ENCODE results near the gene APH1B.
"Not testable (repeated sequence)": the region's sequence is repeated elsewhere in the genome, so short reads cannot be mapped to it uniquely, and the experiment has no call there.

Gene APH1B

DNA sequence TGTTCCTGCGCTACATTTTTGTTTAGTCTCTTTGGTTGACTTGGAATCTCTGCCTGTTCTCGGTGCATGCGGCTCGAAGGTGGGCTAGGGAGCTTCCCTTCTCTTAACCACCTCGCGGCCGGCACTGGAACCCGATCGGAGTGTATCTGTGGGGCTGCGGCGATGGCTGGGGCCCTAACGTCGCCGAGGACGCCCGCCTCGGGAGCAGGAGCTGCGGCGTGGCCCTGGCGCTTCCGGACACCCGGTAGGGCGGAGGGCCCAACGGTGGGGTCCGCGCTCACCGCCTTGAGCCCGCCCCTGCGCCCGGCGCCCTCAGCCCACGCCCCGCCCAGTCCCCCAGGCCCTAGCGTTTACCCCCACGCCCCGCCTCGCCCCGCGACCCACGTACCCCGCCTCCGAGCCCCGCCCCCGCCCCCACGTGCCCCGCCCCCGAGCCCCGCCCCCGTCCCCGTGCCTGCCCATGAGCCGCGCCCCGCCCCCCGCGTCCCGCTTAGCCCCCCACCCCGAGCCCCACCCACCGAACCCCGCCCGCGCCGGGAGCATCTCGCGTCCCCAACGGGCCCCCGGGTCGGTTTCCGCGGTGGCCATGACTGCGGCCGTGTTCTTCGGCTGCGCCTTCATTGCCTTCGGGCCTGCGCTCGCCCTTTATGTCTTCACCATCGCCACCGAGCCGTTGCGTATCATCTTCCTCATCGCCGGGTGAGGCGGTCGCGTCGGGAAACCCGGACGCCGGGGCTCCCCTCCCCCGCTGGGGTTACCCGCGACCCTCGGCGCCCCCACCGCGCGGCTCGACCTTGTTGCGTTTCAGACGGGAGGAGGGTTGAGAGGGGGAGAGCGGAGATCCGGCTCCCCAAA lies at the start of gene APH1B:
APH1B (plus strand) TSS at position 568 of the 855 bp plus-strand sequence; CDS start at position 587, 19 bp downstream.
- peak; percentile 40 for DNase-seq (ENCODE audit: low read depth)

- no peak for DNase-seq (ENCODE audit: low read depth)
Observed at GRCh38 chr15:63227689-63228088, 49.7 kb upstream of the APH1B start.

GRCh38 chr15:63231206-63231605 lies 46.2 kb upstream of the APH1B start:
- no peak for DNase-seq (ENCODE audit: low read depth)

DNA sequence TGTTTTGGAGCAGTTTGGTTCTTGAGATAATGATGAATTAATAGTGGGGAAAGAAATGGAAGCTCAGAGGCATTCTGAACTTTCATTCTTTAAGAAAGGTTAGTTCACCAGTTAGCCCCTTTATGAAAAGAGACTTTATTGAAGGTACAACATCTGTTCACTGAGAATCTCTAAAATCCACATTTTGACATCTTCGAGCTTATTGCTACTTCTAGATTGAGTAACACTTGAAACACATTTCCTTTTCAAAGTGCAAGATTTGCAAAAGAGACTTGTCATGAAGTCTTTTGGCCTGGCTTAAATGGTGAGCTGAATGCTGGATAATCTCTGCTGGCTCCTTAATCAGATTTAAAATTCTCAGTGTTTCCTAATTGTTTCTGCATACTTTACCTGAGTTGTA lies 45.7 kb upstream of the APH1B start:
- DNase-seq (ENCODE audit: low read depth), result no peak

- DNase-seq (ENCODE audit: low read depth), result no peak
Observed at GRCh38 chr15:63232405-63232804, 45.0 kb upstream of the APH1B start.

DNA sequence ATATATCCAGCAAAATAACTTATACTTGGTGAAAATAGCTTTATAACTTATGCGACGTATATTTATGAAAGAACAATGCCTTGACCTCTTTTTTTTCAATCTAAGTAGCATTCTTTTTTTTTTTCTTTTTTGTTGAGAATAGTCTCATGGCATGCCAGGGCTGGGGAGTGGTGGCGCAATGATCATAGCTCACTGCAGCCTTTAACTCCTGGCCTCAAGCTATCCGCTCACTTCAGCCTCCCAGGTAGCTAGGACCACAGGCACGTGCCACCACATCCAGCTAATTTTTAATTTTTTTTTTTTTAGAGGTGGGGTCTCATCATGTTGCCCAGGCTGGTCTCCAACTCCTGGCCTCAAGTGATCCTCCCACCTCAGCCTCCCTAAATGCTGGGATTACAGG lies 44.5 kb upstream of the APH1B start:
- DNase-seq (ENCODE audit: low read depth), result no peak

GRCh38 chr15:63233667-63234423 lies 43.6 kb upstream of the APH1B start:
- DNase-seq (ENCODE audit: low read depth), result no peak

GRCh38 chr15:63234451-63234870 lies 42.9 kb upstream of the APH1B start:
- no peak for DNase-seq (ENCODE audit: low read depth)

DNA sequence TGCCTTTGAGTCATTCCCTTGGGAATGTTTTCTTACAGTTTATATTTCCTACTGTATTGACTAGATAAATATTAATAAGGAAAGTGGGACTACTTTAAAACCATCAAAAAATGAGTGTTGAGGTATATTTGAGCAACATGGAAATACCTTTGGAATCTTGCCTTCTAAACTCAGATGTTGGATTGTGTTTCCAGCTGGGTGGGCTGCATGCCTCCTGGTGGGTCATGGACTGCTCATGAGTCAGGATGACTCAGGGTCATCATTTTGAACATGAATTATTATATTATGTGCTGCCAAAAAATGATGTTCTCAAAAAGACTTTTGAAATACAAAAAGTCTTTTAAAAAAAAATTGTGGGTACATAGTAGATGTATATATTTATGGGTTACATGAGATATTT lies 41.1 kb upstream of the APH1B start:
- DNase-seq (ENCODE audit: low read depth), result no peak

- not testable (repeated sequence) for DNase-seq (ENCODE audit: low read depth)
Observed at GRCh38 chr15:63237086-63237485, 40.3 kb upstream of the APH1B start.

- DNase-seq (ENCODE audit: low read depth), result no peak
Observed at GRCh38 chr15:63238171-63238570, 39.2 kb upstream of the APH1B start.

DNA sequence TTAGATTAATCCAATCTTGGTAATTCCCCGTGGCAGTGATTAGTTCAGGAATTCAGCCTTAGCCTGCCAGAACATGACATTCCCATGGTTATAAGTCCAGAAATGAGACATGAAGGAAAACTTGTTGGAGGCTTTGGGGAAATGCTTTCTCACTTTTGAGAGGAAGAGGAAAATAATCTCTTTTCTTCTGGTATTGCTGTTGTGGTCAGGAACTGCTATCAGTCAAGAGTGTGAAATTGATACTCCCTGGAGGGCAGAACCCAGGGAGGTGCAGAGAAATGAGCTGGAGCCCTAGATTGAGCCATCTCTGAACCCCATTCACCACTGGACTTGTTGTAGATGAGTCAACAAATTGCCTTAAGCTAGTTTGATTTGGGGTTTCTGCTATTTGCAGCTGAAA lies 38.6 kb upstream of the APH1B start:
- DNase-seq (ENCODE audit: low read depth), result peak; percentile 40

DNA sequence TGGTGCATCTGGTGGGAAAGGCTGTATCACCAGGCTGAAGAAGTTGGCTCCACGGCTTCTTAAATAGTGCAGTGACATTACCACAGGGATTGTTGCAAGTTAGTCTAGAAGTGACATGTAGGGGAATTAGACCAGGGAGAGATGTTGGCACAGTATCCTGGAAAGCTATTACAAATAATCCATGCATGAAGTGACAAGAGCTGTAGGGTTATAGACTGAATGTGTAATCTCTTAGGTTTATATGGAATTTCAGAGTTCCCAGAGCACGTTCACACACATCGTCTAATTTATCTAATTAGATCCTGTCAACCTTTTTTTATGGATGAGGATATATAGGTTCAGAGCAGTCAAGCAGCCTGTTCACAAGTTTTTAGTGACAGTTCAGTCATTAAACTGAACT lies 37.3 kb upstream of the APH1B start:
- no peak for DNase-seq (ENCODE audit: low read depth)

DNA sequence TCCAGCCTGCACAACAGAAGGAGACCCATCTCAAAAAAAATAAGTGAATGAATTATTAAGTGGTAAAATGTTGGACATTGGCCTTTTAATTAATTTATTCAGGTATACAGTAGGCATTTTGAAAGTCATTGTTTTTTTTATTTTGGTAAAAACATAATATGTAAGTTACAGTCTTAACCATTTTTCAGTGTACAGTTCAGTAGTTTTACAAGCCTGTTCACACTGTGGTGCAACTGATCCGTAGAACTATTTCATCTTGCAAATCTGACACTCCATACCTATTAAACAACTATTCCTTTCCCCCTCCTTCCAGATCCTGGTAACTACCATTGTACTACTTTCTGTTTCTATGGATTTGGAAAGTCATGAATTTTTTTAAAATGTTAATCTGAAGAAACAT lies 36.1 kb upstream of the APH1B start:
- no peak for DNase-seq (ENCODE audit: low read depth)

DNA sequence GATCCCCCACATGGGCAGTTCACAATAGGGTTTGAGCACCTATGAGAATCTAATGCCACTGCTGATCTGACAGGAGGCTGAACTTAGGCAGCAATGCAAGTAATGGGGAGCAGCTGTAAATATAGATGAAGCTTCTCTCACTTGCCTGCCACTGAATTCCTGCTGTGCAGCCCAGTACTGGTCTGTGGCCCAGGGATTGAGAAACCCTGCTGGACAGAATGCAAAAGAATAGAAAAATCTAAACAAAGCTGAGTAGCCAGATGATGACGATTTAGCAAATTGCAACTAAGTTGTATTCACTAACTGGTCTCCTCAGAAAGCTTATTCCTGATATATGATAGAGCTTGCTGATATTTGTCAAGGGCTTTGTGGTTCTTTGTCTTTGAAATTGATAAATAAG lies 34.3 kb upstream of the APH1B start:
- DNase-seq (ENCODE audit: low read depth), result peak; percentile 64

DNA sequence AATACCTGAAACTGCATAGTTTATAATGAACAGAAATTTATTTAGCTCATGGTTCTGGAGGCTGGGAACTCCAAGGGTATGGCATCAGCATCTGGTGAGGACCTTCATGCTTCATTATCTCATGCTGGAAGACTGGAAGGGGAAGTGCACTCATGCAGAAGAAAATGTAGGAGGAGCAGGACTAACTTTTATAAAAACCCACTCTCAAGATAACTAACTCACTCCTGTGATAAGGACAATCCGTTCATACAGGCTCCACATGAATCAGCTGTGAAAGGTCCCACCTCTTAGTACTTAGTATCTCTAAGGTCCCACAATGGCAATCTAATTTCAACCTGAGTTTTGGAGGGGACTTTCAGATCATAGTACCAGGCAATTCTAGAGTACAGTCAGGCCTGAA lies 33.6 kb upstream of the APH1B start:
- DNase-seq (ENCODE audit: low read depth), result no peak

- no peak for DNase-seq (ENCODE audit: low read depth)
Observed at GRCh38 chr15:63244399-63244798, 33.0 kb upstream of the APH1B start.

DNA sequence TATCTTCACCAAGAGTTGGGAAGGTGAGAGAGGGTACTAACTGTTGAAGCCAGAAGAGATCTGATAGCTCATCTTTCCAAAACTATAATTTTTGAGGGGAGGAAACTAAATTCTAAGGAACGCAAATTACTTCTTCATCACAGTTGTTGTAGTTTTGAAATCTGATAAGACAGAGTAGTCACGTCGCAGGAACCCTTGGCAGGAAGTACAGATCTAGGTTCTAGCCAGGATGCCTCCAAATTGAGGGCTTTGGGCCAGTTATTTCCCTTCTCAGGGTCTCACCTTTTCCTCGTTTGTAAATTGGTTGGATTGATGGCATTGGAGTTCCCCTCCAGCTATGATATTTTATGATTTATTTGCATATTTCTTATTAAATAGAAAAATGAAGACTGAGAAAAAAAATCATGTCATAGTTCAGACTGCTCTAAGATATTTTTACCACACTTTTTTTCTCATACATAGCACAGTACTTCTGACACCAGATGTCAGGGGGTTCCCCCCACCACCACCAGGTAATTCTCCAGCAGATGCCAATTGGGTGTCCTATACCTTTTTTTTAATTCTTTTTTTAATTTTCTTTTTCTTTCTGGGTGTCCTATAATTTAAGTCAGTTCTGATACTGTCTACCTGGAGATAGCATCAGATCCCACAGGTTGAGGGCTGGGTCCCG lies 32.3 kb upstream of the APH1B start:
- no peak for DNase-seq (ENCODE audit: low read depth)

DNA sequence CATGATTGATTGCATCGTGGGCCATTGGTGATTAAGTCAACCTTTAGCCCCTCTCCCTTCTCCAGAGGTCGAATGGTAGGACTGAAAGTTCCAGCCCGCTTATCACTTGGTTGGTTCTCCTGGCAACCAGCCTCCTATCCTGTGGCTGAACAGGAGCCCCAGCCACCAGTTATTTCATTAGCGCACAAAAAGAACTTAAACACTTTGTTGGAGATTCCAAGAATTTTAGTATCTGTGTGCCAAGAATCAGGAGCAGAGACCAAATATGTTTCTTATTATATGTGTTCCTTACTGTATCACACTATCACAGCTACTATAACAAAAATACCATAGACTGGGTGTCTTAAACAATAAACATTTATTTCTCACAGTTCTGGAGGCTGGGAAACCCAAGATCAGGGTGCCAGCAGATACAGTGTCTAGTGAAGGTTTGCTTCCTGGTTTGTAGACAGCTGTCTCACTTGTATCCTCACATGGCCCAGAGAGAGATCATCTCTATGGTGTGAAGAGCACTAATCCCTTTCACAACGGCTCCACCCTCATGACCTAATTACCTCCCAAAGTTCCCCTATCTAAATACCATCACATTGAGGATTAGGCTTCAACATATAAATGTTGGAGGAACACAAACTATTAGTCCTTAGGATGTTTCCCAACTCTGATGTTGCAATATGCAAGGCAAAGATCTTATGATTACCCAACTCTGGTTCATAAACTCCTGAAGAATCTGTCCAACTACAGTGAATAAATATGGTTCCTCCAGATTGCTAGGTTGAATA lies 30.5 kb upstream of the APH1B start:
- DNase-seq (ENCODE audit: low read depth), result peak; percentile 87

DNA sequence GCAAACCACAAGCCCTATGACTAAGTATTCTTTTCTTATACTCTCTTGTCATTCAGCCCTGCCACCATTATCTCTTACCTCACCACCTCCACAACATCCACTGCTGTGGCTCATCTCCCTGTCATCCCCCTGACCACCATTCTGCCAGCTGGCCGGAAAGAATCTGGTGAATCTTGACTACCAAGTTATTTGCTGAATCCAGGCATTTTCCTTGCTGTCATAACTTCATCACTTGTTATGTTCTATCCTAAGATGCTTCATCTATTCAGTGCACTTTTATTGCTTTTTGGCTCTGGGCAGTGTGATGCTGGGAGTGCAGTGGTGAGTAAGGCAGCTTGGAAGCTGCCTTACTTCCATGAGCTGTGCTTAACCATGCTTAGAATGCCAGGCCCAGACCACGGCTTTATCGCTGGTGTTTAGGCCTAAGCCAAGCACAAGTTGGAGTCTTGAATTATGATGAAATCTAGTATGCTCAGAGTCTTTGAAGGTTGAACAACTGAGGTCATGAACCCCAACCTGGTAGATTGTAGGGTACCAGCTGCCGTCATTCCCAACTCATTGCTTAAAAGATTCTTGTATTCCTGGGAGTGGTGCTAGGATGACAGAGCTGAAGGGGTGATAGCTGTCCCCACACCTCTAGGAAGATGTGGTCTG lies 27.0 kb upstream of the APH1B start:
- DNase-seq (ENCODE audit: low read depth), result peak; percentile 97

GRCh38 chr15:63251701-63252100 lies 25.7 kb upstream of the APH1B start:
- DNase-seq (ENCODE audit: low read depth), result no peak

Measured in GM04504 (cell line).